DND-41 (cell line): ENCODE data around the gene PSMB8.

Source experiments
- ATAC-seq: fragments of 200-7000 bp; cut with Tn5 transposase; 3 replicates; pipeline ENCODE4 v1.9.1; 2021; ENCODE audit warnings: low read depth; ENCODE audit not compliant: insufficient read depth
- DNase-seq: peaks from one replicate; pipeline ENCODE4 v3.0.0-alpha.2; 2020
- H2AFZ ChIP-seq: 2 replicates; pipeline ENCODE4 v1.6.0; 2012; ENCODE audit warnings: low read depth, low read length
- H3K27ac ChIP-seq: 2 replicates; pipeline ENCODE4 v1.5.1; 2012; ENCODE audit warnings: low read length, inconsistent platforms
- H3K27me3 ChIP-seq: fragments of 200-600 bp; sonication (generic); 2 replicates; pipeline ENCODE4 v1.6.0; 2012; ENCODE audit warnings: low read length, mild to moderate bottlenecking, inconsistent platforms; ENCODE audit not compliant: insufficient read depth, poor library complexity
- H3K36me3 ChIP-seq: 2 replicates; pipeline ENCODE4 v1.5.1; 2012; ENCODE audit warnings: low read length, inconsistent platforms; ENCODE audit not compliant: insufficient read depth
- H3K4me1 ChIP-seq: 2 replicates; pipeline ENCODE4 v1.5.1; 2012; ENCODE audit warnings: mild to moderate bottlenecking, low read length; ENCODE audit not compliant: insufficient read depth
- H3K4me2 ChIP-seq: 2 replicates; pipeline ENCODE4 v1.6.0; 2012; ENCODE audit warnings: mild to moderate bottlenecking, moderate library complexity, low read length, inconsistent platforms; ENCODE audit not compliant: insufficient read depth
- H3K4me3 ChIP-seq, 2 experiments: fragments of 200-600 bp in 1 of 2; shearing (Covaris generic) in 1 of 2; 2 replicates each; pipeline ENCODE4 v1.5.1; 2012 to 2016; ENCODE audit warnings: inconsistent platforms in 2 of 2, low read length in 2 of 2, mild to moderate bottlenecking in 2 of 2, low read depth in 1 of 2, moderate library complexity in 1 of 2
- H3K79me2 ChIP-seq: 2 replicates; pipeline ENCODE4 v1.6.0; 2012; ENCODE audit warnings: low read length, inconsistent platforms; ENCODE audit not compliant: insufficient read depth
- H3K9ac ChIP-seq: 2 replicates; pipeline ENCODE4 v1.6.0; 2012; ENCODE audit warnings: low read depth, mild to moderate bottlenecking, inconsistent platforms, low read length, moderate library complexity
- H3K9me3 ChIP-seq: 2 replicates; pipeline ENCODE4 v1.5.1; 2012; ENCODE audit warnings: low read length, moderate library complexity, mild to moderate bottlenecking, inconsistent platforms; ENCODE audit not compliant: insufficient read depth, severe bottlenecking
- H4K20me1 ChIP-seq: 2 replicates; pipeline ENCODE4 v1.6.0; 2012; ENCODE audit warnings: low read length; ENCODE audit not compliant: insufficient read depth
- EZH2 ChIP-seq: IDR thresholded peaks from 3 replicates; pipeline ENCODE4 v1.6.1; 2012; ENCODE audit warnings: borderline replicate concordance, low read depth, mild to moderate bottlenecking, moderate library complexity, low read length, inconsistent platforms; ENCODE audit not compliant: severe bottlenecking
- TF ChIP-seq, protein P1 (sequence below): IDR thresholded peaks from 2 replicates; pipeline ENCODE4 v1.5.1; 2012; ENCODE audit warnings: borderline replicate concordance, low read length, moderate library complexity, mild to moderate bottlenecking; ENCODE audit not compliant: poor library complexity, severe bottlenecking; ENCODE audit errors: extremely low read depth

Gene PSMB8

GRCh38 chr6:32857156-32857891 is 13.5 kb upstream of the PSMB8 start:
- H3K27ac ChIP-seq: no peak overlapping the region
- H3K79me2 ChIP-seq: peaks cover 25% of the 10 kb centered on the region
- H4K20me1 ChIP-seq: no peaks in the 10 kb centered on the region
- DNase-seq (no peak), ATAC-seq (no peak)
- H3K4me2 ChIP-seq: no peak overlapping the region
- peaks cover 26% of the 10 kb centered on the region for H3K4me1 ChIP-seq
- H3K27me3 ChIP-seq: no peaks in the 10 kb centered on the region
- H3K4me3 ChIP-seq: no peak overlapping the region
- no peak overlapping the region for H2AFZ ChIP-seq
- TF ChIP-seq, protein P1, sequence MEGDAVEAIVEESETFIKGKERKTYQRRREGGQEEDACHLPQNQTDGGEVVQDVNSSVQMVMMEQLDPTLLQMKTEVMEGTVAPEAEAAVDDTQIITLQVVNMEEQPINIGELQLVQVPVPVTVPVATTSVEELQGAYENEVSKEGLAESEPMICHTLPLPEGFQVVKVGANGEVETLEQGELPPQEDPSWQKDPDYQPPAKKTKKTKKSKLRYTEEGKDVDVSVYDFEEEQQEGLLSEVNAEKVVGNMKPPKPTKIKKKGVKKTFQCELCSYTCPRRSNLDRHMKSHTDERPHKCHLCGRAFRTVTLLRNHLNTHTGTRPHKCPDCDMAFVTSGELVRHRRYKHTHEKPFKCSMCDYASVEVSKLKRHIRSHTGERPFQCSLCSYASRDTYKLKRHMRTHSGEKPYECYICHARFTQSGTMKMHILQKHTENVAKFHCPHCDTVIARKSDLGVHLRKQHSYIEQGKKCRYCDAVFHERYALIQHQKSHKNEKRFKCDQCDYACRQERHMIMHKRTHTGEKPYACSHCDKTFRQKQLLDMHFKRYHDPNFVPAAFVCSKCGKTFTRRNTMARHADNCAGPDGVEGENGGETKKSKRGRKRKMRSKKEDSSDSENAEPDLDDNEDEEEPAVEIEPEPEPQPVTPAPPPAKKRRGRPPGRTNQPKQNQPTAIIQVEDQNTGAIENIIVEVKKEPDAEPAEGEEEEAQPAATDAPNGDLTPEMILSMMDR: no peak
- TF ChIP-seq EZH2: no peak
- H3K9ac ChIP-seq: no peak overlapping the region
- no peaks in the 10 kb centered on the region for H3K9me3 ChIP-seq
- H3K36me3 ChIP-seq: peaks cover 52% of the 10 kb centered on the region

DNA sequence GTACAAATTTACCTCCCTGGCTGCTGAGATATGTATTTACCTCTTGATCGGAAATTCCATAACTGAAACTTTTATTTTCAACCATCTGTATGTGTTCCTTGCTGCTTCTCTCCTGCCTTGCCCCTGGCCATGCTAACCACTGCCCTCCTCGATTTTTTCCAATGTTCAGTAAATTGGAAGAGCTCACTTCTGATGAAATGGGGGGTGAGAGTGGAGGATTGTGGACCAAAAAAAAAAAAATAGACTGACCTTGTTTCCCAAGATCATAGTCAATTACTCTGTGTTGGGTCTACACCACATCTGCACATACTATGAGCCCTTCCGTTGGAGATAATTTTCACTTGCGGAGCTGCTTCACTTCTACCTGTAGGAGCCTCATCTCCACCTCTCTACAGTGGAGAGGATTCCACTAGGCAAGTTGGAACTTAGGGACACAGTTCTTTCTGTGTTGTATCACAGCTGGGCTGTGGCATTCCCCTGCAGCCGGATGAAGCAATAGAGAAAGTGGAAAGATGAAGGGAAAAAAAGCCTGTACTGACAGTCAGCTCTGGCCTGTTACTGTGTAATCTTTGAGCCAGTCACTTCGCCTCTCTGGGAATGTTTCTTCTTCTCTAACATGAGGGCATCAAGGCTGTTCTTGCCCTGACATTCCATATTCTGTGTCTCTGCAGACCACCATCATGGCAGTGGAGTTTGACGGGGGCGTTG is 11.8 kb upstream of the PSMB8 start:
- Histone ChIP-seq H4K20me1 (no peaks in the 10 kb centered on the region), H3K4me3 (peak overlapping the region in 1 of 2 experiments; percentile 79; a peak in 2 of 4 replicates), H3K9me3 (no peaks in the 10 kb centered on the region), H3K79me2 (peaks cover 29% of the 10 kb centered on the region), H2AFZ (no peak overlapping the region), H3K27ac (peak overlapping the region; percentile 98; the same call in 1 of the 2 replicates), H3K4me2 (peak overlapping the region; percentile 75), H3K27me3 (no peaks in the 10 kb centered on the region), H3K4me1 (peaks cover 33% of the 10 kb centered on the region), H3K36me3 (peaks cover 50% of the 10 kb centered on the region), H3K9ac (peak overlapping the region; percentile 83)
- TF ChIP-seq EZH2: no peak
- TF ChIP-seq, protein P1: no peak
- DNase-seq (no peak), ATAC-seq (no peak)

- peak; percentile 84 for DNase-seq
- H2AFZ ChIP-seq: peak overlapping the region; percentile 91
Observed at GRCh38 chr6:32854376-32855178, 10.7 kb upstream of the PSMB8 start.

More at GRCh38 chr6:32854376-32855178, 10.7 kb upstream of the PSMB8 start:
- peak overlapping the region; percentile 98 for H3K27ac ChIP-seq
- ATAC-seq: peak; percentile 64
- no peaks in the 10 kb centered on the region for H4K20me1 ChIP-seq
- H3K4me3 ChIP-seq: peak overlapping the region; percentile 55 to 79; a peak in 3 of 4 replicates
- TF ChIP-seq, protein P1: peak; percentile 11
- no peak for TF ChIP-seq EZH2
- peaks cover 29% of the 10 kb centered on the region for H3K79me2 ChIP-seq
- peak overlapping the region; percentile 75 for H3K4me2 ChIP-seq
- H3K4me1 ChIP-seq: peaks cover 33% of the 10 kb centered on the region
- no peaks in the 10 kb centered on the region for H3K27me3 ChIP-seq
- H3K9me3 ChIP-seq: no peaks in the 10 kb centered on the region
- peaks cover 43% of the 10 kb centered on the region for H3K36me3 ChIP-seq
- H3K9ac ChIP-seq: peak overlapping the region; percentile 83
